Keratinocyte (primary cell): ENCODE data around the gene TXN. TPM values are rescaled to one million over a fixed set of nuclear protein-coding genes. Genes with fewer than 3 reads are reported as not detected.

ENCODE experiments used
- DNase-seq: peaks from one replicate; pipeline ENCODE4 v3.0.0-alpha.2; 2011; ENCODE audit warnings: low read depth, missing footprints, low spot score
- FAIRE-seq: peaks from 2 replicates; lab custom pipeline; 2011; peaks lifted over from hg19 to GRCh38; lab: Jason Lieb, UNC
- H2AFZ ChIP-seq: 2 replicates; pipeline ENCODE4 v1.6.0; 2012; ENCODE audit warnings: low read length, control low read depth, inconsistent platforms; ENCODE audit not compliant: control insufficient read depth
- H3K27ac ChIP-seq: 2 replicates; pipeline ENCODE4 v1.5.1; 2011; ENCODE audit warnings: low read length; ENCODE audit not compliant: control insufficient read depth, insufficient read depth
- H3K27me3 ChIP-seq: 3 replicates; pipeline ENCODE4 v1.6.0; 2011; ENCODE audit warnings: low read length; ENCODE audit not compliant: control insufficient read depth, insufficient read depth; ENCODE audit errors: extremely low read depth
- H3K36me3 ChIP-seq, 2 experiments: 2 replicates in 1 of 2; 3 replicates in 1 of 2; pipeline ENCODE4 v1.5.1; 2011; ENCODE audit warnings: low read length in 2 of 2, mild to moderate bottlenecking in 1 of 2; ENCODE audit not compliant: control insufficient read depth in 2 of 2, insufficient read depth in 2 of 2; ENCODE audit errors: extremely low read depth in 1 of 2
- H3K4me1 ChIP-seq: 3 replicates; pipeline ENCODE4 v1.5.1; 2011; ENCODE audit warnings: low read length; ENCODE audit not compliant: control insufficient read depth, insufficient read depth; ENCODE audit errors: extremely low read depth
- H3K4me2 ChIP-seq: 3 replicates; pipeline ENCODE4 v1.6.0; 2011; ENCODE audit warnings: low read depth, low read length; ENCODE audit not compliant: control insufficient read depth, insufficient read depth; ENCODE audit errors: extremely low read depth
- H3K4me3 ChIP-seq, 3 experiments: fragments of 200-600 bp in 1 of 3; sonication (generic) in 1 of 3; 2 replicates in 2 of 3; 3 replicates in 1 of 3; pipeline ENCODE4 v1.5.1; 2011 to 2016; ENCODE audit warnings: low read length in 3 of 3, mild to moderate bottlenecking in 3 of 3, control low read depth in 2 of 3, inconsistent platforms in 1 of 3, low read depth in 1 of 3, mixed read lengths in 1 of 3, mixed run types in 1 of 3, moderate library complexity in 1 of 3; ENCODE audit not compliant: control insufficient read depth in 2 of 3, insufficient read depth in 2 of 3; ENCODE audit errors: extremely low read depth in 1 of 3
- H3K79me2 ChIP-seq: 2 replicates; pipeline ENCODE4 v1.6.0; 2012; ENCODE audit warnings: low read length; ENCODE audit not compliant: control insufficient read depth, insufficient read depth
- H3K9ac ChIP-seq: 3 replicates; pipeline ENCODE4 v1.6.0; 2011; ENCODE audit warnings: low read length; ENCODE audit not compliant: control insufficient read depth, insufficient read depth; ENCODE audit errors: extremely low read depth
- H3K9me1 ChIP-seq: 3 replicates; pipeline ENCODE4 v1.6.0; 2011; ENCODE audit warnings: low read length; ENCODE audit not compliant: control insufficient read depth, insufficient read depth; ENCODE audit errors: extremely low read depth
- H3K9me3 ChIP-seq: 2 replicates; pipeline ENCODE4 v1.5.1; 2012; ENCODE audit warnings: low read depth, low read length; ENCODE audit not compliant: control insufficient read depth
- H4K20me1 ChIP-seq: 3 replicates; pipeline ENCODE4 v1.6.0; 2011; ENCODE audit warnings: low read length; ENCODE audit not compliant: control insufficient read depth, insufficient read depth; ENCODE audit errors: extremely low read depth
- EZH2 ChIP-seq: IDR thresholded peaks from one replicate; pipeline ENCODE4 v1.6.1; 2012; ENCODE audit warnings: inconsistent platforms, mild to moderate bottlenecking, low read length, moderate library complexity
- dilution Hi-C: fragments of 300-500 bp; cut with MboI; formaldehyde crosslinking; loops from one replicate; pipeline ENCODE4 v1.7.0; 2020; ENCODE audit warnings: low sequenced_read_pairs; ENCODE audit not compliant: extremely low pct_ligation_motif_present
- polyA plus RNA-seq, 5 experiments: library from polyadenylated mRNA; depleted of rRNA in 3 of 5; stranded (reverse) in 3 of 5; stranded (forward) in 1 of 5; unstranded in 1 of 5; fragments of >200 nt; gene quantifications; 1 replicate in 1 of 5; 2 replicates in 3 of 5; 3 replicates in 1 of 5; pipeline versions ENCODE4 v1.2.1 to v1.2.3, GENCODE V29; 2011 to 2012; ENCODE audit warnings: missing spikeins in 2 of 5, low read depth in 1 of 5, low replicate concordance in 1 of 5
- TF ChIP-seq, protein P1 (sequence below), 3 experiments: IDR thresholded peaks in 1 of 3; conservative IDR thresholded peaks in 1 of 3; optimal IDR thresholded peaks in 1 of 3; 2 replicates in 2 of 3; 3 replicates in 1 of 3; pipeline versions ENCODE3 to v1.5.1; 2011; ENCODE audit warnings: low read length in 3 of 3, mild to moderate bottlenecking in 3 of 3, moderate library complexity in 2 of 3, control low read depth in 1 of 3, inconsistent platforms in 1 of 3; ENCODE audit not compliant: insufficient read depth in 2 of 3; ENCODE audit errors: extremely low read depth in 1 of 3

Gene TXN
- polyA plus RNA-seq, 1 donor (not counting 4 experiments of a cell fraction or from before 2014, with no cell fraction given): 1,127 TPM

DNA sequence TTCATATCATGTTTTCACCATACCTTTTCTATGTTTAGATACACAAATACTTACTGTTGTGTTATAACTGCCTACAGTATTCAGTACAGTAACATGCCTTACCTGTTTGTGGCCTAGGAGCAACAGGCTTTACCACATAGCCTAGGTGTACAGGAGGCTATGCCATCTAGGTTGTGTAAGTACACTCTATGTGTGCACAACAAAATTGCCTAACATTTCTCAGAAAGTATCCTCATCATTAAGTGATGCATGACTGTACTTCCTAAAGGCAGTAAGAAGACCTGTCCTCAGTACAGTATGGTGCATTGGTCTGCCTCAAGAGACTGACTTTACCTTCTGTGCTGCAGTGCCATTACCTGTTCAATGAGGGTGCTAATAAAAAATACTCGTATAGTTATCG lies 7.9 kb downstream of the TXN start:
- FAIRE-seq: peak; percentile 56
- H3K36me3 ChIP-seq: peaks cover 27 to 59% of the 10 kb centered on the region in 2 experiments
- no peaks in the 10 kb centered on the region for H3K27me3 ChIP-seq
- H3K4me1 ChIP-seq: peaks cover 15% of the 10 kb centered on the region
- H2AFZ ChIP-seq: no peak overlapping the region
- H3K9ac ChIP-seq: no peak overlapping the region
- H3K79me2 ChIP-seq: peaks cover 66% of the 10 kb centered on the region
- H3K9me3 ChIP-seq: no peaks in the 10 kb centered on the region
- H3K9me1 ChIP-seq: no peaks in the 10 kb centered on the region
- DNase-seq: no peak
- no peak overlapping the region for H3K4me2 ChIP-seq
- H4K20me1 ChIP-seq: peaks cover 36% of the 10 kb centered on the region
- dilution Hi-C loops: no loop called here
- no peak for TF ChIP-seq EZH2
- TF ChIP-seq, protein P1, sequence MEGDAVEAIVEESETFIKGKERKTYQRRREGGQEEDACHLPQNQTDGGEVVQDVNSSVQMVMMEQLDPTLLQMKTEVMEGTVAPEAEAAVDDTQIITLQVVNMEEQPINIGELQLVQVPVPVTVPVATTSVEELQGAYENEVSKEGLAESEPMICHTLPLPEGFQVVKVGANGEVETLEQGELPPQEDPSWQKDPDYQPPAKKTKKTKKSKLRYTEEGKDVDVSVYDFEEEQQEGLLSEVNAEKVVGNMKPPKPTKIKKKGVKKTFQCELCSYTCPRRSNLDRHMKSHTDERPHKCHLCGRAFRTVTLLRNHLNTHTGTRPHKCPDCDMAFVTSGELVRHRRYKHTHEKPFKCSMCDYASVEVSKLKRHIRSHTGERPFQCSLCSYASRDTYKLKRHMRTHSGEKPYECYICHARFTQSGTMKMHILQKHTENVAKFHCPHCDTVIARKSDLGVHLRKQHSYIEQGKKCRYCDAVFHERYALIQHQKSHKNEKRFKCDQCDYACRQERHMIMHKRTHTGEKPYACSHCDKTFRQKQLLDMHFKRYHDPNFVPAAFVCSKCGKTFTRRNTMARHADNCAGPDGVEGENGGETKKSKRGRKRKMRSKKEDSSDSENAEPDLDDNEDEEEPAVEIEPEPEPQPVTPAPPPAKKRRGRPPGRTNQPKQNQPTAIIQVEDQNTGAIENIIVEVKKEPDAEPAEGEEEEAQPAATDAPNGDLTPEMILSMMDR (optimal IDR thresholded peaks at IDR 0.05 in 1 of 3, IDR thresholded peaks at IDR 0.05 in 1 of 3, conservative IDR thresholded peaks at IDR 0.05 in 1 of 3; ENCODE audit: extremely low read depth in 1 of 3, insufficient read depth in 2 of 3, low read length in 3 of 3): no peak
- no peak overlapping the region for H3K4me3 ChIP-seq
- no peak overlapping the region for H3K27ac ChIP-seq

DNA sequence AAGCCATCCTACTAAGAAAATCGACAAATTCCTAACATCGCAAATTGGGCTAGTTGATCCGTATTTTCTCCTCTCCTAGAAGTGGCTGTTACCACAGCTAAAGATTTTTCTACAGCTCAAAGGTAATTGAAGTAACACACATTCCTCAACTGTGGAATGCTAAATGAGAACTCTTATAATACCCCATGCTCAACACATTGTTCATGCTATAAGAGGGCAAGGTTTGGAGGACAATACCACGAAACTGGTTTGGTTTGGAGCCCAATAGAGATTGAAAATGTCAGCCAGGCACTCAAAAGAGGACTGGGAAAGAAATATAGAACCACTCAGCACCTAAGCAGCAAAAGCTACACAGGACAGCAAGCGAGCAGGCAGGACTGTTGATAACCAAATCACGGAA lies 10.1 kb downstream of the TXN start:
- no peaks in the 10 kb centered on the region for H3K9me1 ChIP-seq

More for the DNA sequence above, 10.1 kb downstream of the TXN start:
- H3K4me1 ChIP-seq: peaks cover 24% of the 10 kb centered on the region
- H3K36me3 ChIP-seq: peaks cover 29 to 62% of the 10 kb centered on the region in 2 experiments
- no peak overlapping the region for H3K4me3 ChIP-seq
- no peak overlapping the region for H2AFZ ChIP-seq
- H3K27ac ChIP-seq: no peak overlapping the region
- no peak overlapping the region for H3K9ac ChIP-seq
- dilution Hi-C loops: no loop called here
- H3K4me2 ChIP-seq: no peak overlapping the region
- FAIRE-seq: peak; percentile 53
- H3K9me3 ChIP-seq: no peaks in the 10 kb centered on the region
- H3K27me3 ChIP-seq: no peaks in the 10 kb centered on the region
- H3K79me2 ChIP-seq: peaks cover 45% of the 10 kb centered on the region
- H4K20me1 ChIP-seq: peaks cover 30% of the 10 kb centered on the region
- TF ChIP-seq EZH2: no peak
- TF ChIP-seq, protein P1 (optimal IDR thresholded peaks at IDR 0.05 in 1 of 3, IDR thresholded peaks at IDR 0.05 in 1 of 3, conservative IDR thresholded peaks at IDR 0.05 in 1 of 3; ENCODE audit: extremely low read depth in 1 of 3, insufficient read depth in 2 of 3, low read length in 3 of 3): no peak
- no peak for DNase-seq
